HG03571 (cell line): Measurements from ENCODE around the gene UCHL5.
"Not testable (repeated sequence)": the region's sequence is repeated elsewhere in the genome, so short reads cannot be mapped to it uniquely, and the experiment has no call there.

Source experiments
- ATAC-seq: cut with Tn5 transposase; IDR thresholded peaks from one replicate; pipeline ENCODE4 v1.9.1; 2021; ENCODE audit not compliant: unreplicated experiment

The UCHL5 gene

GRCh38 chr1:193014400-193014799, 44.8 kb downstream of the UCHL5 start:
- ATAC-seq = no peak

- no peak for ATAC-seq
Measured at GRCh38 chr1:193013707-193014106, 45.5 kb downstream of the UCHL5 start.

- no peak for ATAC-seq
Measured at GRCh38 chr1:193013005-193013404, 46.2 kb downstream of the UCHL5 start.

- ATAC-seq = no peak
Measured at GRCh38 chr1:193011406-193011805, 47.8 kb downstream of the UCHL5 start.

- ATAC-seq = no peak
Measured at GRCh38 chr1:193009501-193009900, 49.7 kb downstream of the UCHL5 start.

GRCh38 chr1:193005785-193006184, 53.4 kb downstream of the UCHL5 start:
- ATAC-seq = no peak

GRCh38 chr1:192998536-192998935, 60.6 kb downstream of the UCHL5 start:
- no peak for ATAC-seq

- ATAC-seq = no peak
Measured at GRCh38 chr1:192994141-192994540, 65.0 kb downstream of the UCHL5 start.

GRCh38 chr1:192993426-192994085, 65.6 kb downstream of the UCHL5 start:
- no peak for ATAC-seq

- ATAC-seq = not testable (repeated sequence)
Measured at GRCh38 chr1:192986748-192987334, 72.3 kb downstream of the UCHL5 start.

GRCh38 chr1:192986110-192986747, 72.9 kb downstream of the UCHL5 start:
- no peak for ATAC-seq

- ATAC-seq = no peak
Measured at GRCh38 chr1:192984080-192984479, 75.1 kb downstream of the UCHL5 start.

- no peak for ATAC-seq
Measured at GRCh38 chr1:192983349-192983980, 75.7 kb downstream of the UCHL5 start.

- ATAC-seq = no peak
Measured at GRCh38 chr1:192980856-192981255, 78.3 kb downstream of the UCHL5 start.

- not testable (repeated sequence) for ATAC-seq
Measured at GRCh38 chr1:192980334-192980733, 78.8 kb downstream of the UCHL5 start.

- no peak for ATAC-seq
Measured at GRCh38 chr1:192979542-192979941, 79.6 kb downstream of the UCHL5 start.

- no peak for ATAC-seq
Measured at GRCh38 chr1:192978195-192978710, 80.9 kb downstream of the UCHL5 start.

GRCh38 chr1:192977089-192977706, 82.0 kb downstream of the UCHL5 start:
- ATAC-seq = no peak

GRCh38 chr1:192976576-192976975, 82.6 kb downstream of the UCHL5 start:
- no peak for ATAC-seq

- ATAC-seq = no peak
Measured at GRCh38 chr1:192974701-192975100, 84.5 kb downstream of the UCHL5 start.

- ATAC-seq = no peak
Measured at GRCh38 chr1:192973988-192974387, 85.2 kb downstream of the UCHL5 start.
